CD14-positive monocyte (primary cell): ENCODE data around the gene RARRES1. TPM values are rescaled to one million over a fixed set of nuclear protein-coding genes. Genes with fewer than 3 reads are reported as not detected.

Source experiments
- DNase-seq, 3 donors: peaks; one replicate each; pipeline ENCODE4 v3.0.0-alpha.2; 2011 to 2022
- H2AFZ ChIP-seq: 2 replicates; pipeline ENCODE4 v1.6.0; 2012; ENCODE audit warnings: mild to moderate bottlenecking, low read depth, low read length, inconsistent platforms; ENCODE audit not compliant: insufficient read depth, poor library complexity, severe bottlenecking
- H3K27ac ChIP-seq, 2 donors: 1 replicate in 1 of 2; 2 replicates in 1 of 2; pipeline ENCODE4 v1.5.1; 2012 to 2013; ENCODE audit warnings: low read length in 2 of 2, control low read depth in 1 of 2, inconsistent platforms in 1 of 2, low read depth in 1 of 2, mild to moderate bottlenecking in 1 of 2
- H3K27me3 ChIP-seq, 2 donors: one replicate each; pipeline versions ENCODE4 v1.6.0 to v1.6.1; 2011 to 2013; ENCODE audit warnings: low read length in 2 of 2; ENCODE audit not compliant: control insufficient read depth in 2 of 2, insufficient read depth in 2 of 2
- H3K36me3 ChIP-seq, 2 donors: replicated peaks in 1 of 2; 1 replicate in 1 of 2; 2 replicates in 1 of 2; pipeline versions ENCODE4 v1.5.1 to v1.6.1; 2012 to 2013; ENCODE audit warnings: low read length in 2 of 2, control low read depth in 1 of 2, inconsistent platforms in 1 of 2, mild to moderate bottlenecking in 1 of 2; ENCODE audit not compliant: insufficient read depth in 2 of 2, control insufficient read depth in 1 of 2
- H3K4me1 ChIP-seq, 2 donors: 1 replicate in 1 of 2; 2 replicates in 1 of 2; pipeline versions ENCODE4 v1.5.1 to v1.6.1; 2012 to 2013; ENCODE audit warnings: low read length in 2 of 2, control low read depth in 1 of 2, inconsistent platforms in 1 of 2, mild to moderate bottlenecking in 1 of 2, moderate library complexity in 1 of 2; ENCODE audit not compliant: insufficient read depth in 2 of 2, control insufficient read depth in 1 of 2
- H3K4me2 ChIP-seq: replicated peaks from 2 replicates; pipeline ENCODE3; 2012; ENCODE audit warnings: low read length, moderate library complexity, mild to moderate bottlenecking; ENCODE audit not compliant: poor library complexity, severe bottlenecking; ENCODE audit errors: extremely low read depth
- H3K4me3 ChIP-seq, 3 experiments: fragments of 200-600 bp in 1 of 3; sonication (generic) in 1 of 3; replicated peaks in 1 of 3; 1 replicate in 2 of 3; 2 replicates in 1 of 3; pipeline ENCODE4 v1.5.1; 2011 to 2013; ENCODE audit warnings: low read length in 3 of 3, mild to moderate bottlenecking in 3 of 3, control low read depth in 2 of 3, low read depth in 2 of 3, inconsistent platforms in 1 of 3, moderate library complexity in 1 of 3
- H3K79me2 ChIP-seq: 2 replicates; pipeline ENCODE4 v1.6.0; 2012; ENCODE audit warnings: mild to moderate bottlenecking, control low read depth, inconsistent platforms, low read length, moderate library complexity; ENCODE audit not compliant: insufficient read depth
- H3K9ac ChIP-seq: 2 replicates; pipeline ENCODE4 v1.6.0; 2017; ENCODE audit warnings: low read length, mild to moderate bottlenecking; ENCODE audit not compliant: insufficient read depth, poor library complexity, severe bottlenecking
- H3K9me3 ChIP-seq, 2 donors: replicated peaks in 1 of 2; 1 replicate in 1 of 2; 2 replicates in 1 of 2; pipeline versions ENCODE4 v1.5.1 to v1.6.1; 2012 to 2013; ENCODE audit warnings: low read length in 2 of 2, control low read depth in 1 of 2; ENCODE audit not compliant: control insufficient read depth in 1 of 2, insufficient read depth in 1 of 2
- H4K20me1 ChIP-seq: 2 replicates; pipeline ENCODE4 v1.6.0; 2012; ENCODE audit warnings: mild to moderate bottlenecking, low read length, control low read depth, moderate library complexity; ENCODE audit not compliant: insufficient read depth
- H3K27ac Mint-ChIP-seq, 7 donors: one replicate each; pipeline ENCODE4 v1.8.0; 2020; ENCODE audit warnings: mild to moderate bottlenecking in 7 of 7, mixed read lengths in 7 of 7, moderate library complexity in 6 of 7, inconsistent platforms in 2 of 7
- H3K27me3 Mint-ChIP-seq, 3 donors: one replicate each; pipeline ENCODE4 v1.8.0; 2021 to 2022; ENCODE audit warnings: low read depth in 3 of 3, mild to moderate bottlenecking in 3 of 3, mixed read lengths in 3 of 3, moderate library complexity in 3 of 3, inconsistent platforms in 1 of 3
- H3K36me3 Mint-ChIP-seq, 2 donors: one replicate each; pipeline ENCODE4 v1.8.0; 2020; ENCODE audit warnings: mixed read lengths in 2 of 2, inconsistent platforms in 1 of 2, mild to moderate bottlenecking in 1 of 2
- H3K4me1 Mint-ChIP-seq: one replicate; pipeline ENCODE4 v1.8.0; 2020; ENCODE audit warnings: mild to moderate bottlenecking, mixed read lengths
- H3K4me3 Mint-ChIP-seq, 2 donors: one replicate each; pipeline ENCODE4 v1.8.0; 2020; ENCODE audit warnings: mild to moderate bottlenecking in 2 of 2, mixed read lengths in 2 of 2, moderate library complexity in 1 of 2
- H3K9me3 Mint-ChIP-seq, 7 donors: one replicate each; pipeline ENCODE4 v1.8.0; 2020 to 2022; ENCODE audit warnings: mixed read lengths in 7 of 7, mild to moderate bottlenecking in 6 of 7, moderate library complexity in 6 of 7, inconsistent platforms in 2 of 7
- WGBS: methylation state at CpG from one replicate; pipeline ENCODE4 v1.1.5; 2013; ENCODE audit warnings: missing lambda C conversion rate; ENCODE audit not compliant: insufficient coverage; 5-methylcytosine and 5-hydroxymethylcytosine counted together
- intact Hi-C, 2 donors: fragments of 100-400 bp; cut with micrococcal nuclease; formaldehyde crosslinking; loops; one replicate each; pipeline versions ENCODE4 v1.15.0 to v1.15.1; 2023
- polyA plus RNA-seq, 3 donors: library from polyadenylated mRNA; depleted of rRNA in 1 of 3; unstranded in 2 of 3; stranded (reverse) in 1 of 3; fragments of 300-500 nt in 2 of 3; fragments of >200 nt in 1 of 3; fragmentation: Illumina TruSeq in 2 of 3; gene quantifications; 1 replicate in 2 of 3; 2 replicates in 1 of 3; pipeline ENCODE4 v1.2.3, GENCODE V29; 2012 to 2021
- TF ChIP-seq, protein P1 (sequence below): fragments of 200-600 bp; IDR thresholded peaks from one replicate; pipeline ENCODE4 v1.8.0; 2022; ENCODE audit warnings: antibody characterized with exemption, mild to moderate bottlenecking

RARRES1 gene
- polyA plus RNA-seq, 3 donors: not detected

DNA sequence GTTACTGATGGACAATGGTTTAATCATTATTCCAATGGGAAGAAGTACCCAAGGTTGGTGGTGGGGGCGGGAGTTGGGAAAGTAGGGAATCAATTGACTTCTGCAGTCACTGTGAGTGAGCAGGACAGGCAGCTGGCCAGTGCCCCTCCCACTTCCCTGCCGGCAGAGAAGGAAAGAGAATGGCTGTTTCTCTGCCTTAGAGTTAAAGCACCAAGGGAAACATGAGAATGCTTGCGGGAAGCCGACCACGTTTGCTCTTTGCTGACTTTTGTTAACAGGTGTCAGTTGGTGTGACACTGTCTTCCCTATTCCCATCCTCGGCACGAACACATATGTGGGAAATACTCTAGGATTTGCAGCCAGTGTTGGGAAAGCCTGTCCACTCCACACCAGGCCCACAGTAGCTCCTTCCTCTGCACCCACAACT lies 36.1 kb upstream of the RARRES1 start:
- Histone ChIP-seq H3K27me3 (no peaks in the 10 kb centered on the region), H3K4me1 (no peaks in the 10 kb centered on the region), H4K20me1 (no peaks in the 10 kb centered on the region), H3K4me3 (no peak overlapping the region), H3K36me3 (no peaks in the 10 kb centered on the region), H3K79me2 (no peaks in the 10 kb centered on the region), H3K4me2 (no peak overlapping the region), H2AFZ (no peak overlapping the region), H3K9me3 (no peaks in the 10 kb centered on the region), H3K27ac (no peak overlapping the region), H3K9ac (no peak overlapping the region)
- no peak for DNase-seq
- H3K4me1 Mint-ChIP-seq: no peaks in the 10 kb centered on the region
- H3K36me3 Mint-ChIP-seq: no peaks in the 10 kb centered on the region
- WGBS: 59% methylated on average over 5 of the region's 7 CpGs
- peaks cover 1 to 3% (median 3%) of the 10 kb centered on the region in 3 donors for H3K27me3 Mint-ChIP-seq
- no peak overlapping the region for H3K4me3 Mint-ChIP-seq
- TF ChIP-seq, protein P1, sequence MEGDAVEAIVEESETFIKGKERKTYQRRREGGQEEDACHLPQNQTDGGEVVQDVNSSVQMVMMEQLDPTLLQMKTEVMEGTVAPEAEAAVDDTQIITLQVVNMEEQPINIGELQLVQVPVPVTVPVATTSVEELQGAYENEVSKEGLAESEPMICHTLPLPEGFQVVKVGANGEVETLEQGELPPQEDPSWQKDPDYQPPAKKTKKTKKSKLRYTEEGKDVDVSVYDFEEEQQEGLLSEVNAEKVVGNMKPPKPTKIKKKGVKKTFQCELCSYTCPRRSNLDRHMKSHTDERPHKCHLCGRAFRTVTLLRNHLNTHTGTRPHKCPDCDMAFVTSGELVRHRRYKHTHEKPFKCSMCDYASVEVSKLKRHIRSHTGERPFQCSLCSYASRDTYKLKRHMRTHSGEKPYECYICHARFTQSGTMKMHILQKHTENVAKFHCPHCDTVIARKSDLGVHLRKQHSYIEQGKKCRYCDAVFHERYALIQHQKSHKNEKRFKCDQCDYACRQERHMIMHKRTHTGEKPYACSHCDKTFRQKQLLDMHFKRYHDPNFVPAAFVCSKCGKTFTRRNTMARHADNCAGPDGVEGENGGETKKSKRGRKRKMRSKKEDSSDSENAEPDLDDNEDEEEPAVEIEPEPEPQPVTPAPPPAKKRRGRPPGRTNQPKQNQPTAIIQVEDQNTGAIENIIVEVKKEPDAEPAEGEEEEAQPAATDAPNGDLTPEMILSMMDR: no peak
- H3K9me3 Mint-ChIP-seq: no peaks in the 10 kb centered on the region
- H3K27ac Mint-ChIP-seq: no peak overlapping the region
- intact Hi-C loops: no loop called here

DNA sequence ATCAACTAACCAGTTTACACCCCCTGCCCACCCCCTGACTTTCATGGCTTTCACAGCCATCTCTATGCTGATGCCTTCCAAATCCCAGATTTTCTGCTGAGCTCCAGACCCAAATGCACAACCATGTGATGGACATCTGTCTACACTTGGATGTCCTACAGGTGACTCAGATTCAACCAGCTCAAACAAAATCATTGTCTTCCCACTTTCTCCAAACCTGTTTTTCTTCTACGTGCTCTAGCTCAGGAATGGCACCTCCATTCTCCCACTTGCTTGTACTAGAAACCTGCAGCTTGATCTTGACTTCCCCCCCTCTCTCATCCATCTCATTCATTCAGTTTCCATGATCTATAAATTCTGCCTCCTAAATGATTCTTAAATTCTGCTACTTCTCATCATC lies 34.1 kb upstream of the RARRES1 start:
- Histone ChIP-seq H4K20me1 (no peaks in the 10 kb centered on the region), H3K4me3 (no peak overlapping the region), H3K4me1 (no peaks in the 10 kb centered on the region), H3K9ac (no peak overlapping the region), H3K79me2 (no peaks in the 10 kb centered on the region), H3K36me3 (no peaks in the 10 kb centered on the region), H3K27me3 (no peaks in the 10 kb centered on the region), H3K27ac (no peak overlapping the region), H2AFZ (no peak overlapping the region), H3K9me3 (no peaks in the 10 kb centered on the region), H3K4me2 (no peak overlapping the region)
- Mint-ChIP-seq H3K4me3 (no peak overlapping the region), H3K36me3 (no peaks in the 10 kb centered on the region), H3K27me3 (peaks cover 0 to 3% (median 1%) of the 10 kb centered on the region in 3 donors), H3K9me3 (no peaks in the 10 kb centered on the region), H3K4me1 (no peaks in the 10 kb centered on the region), H3K27ac (no peak overlapping the region)
- intact Hi-C loops: no loop called here
- DNase-seq: no peak
- TF ChIP-seq, protein P1: no peak
- WGBS: 81% methylated on average over 1 of the region's 1 CpG
